GM18498 (cell line): ENCODE results near the gene ATG4A.

Experiments used
- ATAC-seq: cut with Tn5 transposase; IDR thresholded peaks from one replicate; pipeline ENCODE4 v1.9.1; 2021; ENCODE audit warnings: mild to moderate bottlenecking, moderate library complexity; ENCODE audit not compliant: unreplicated experiment

The ATG4A gene

DNA sequence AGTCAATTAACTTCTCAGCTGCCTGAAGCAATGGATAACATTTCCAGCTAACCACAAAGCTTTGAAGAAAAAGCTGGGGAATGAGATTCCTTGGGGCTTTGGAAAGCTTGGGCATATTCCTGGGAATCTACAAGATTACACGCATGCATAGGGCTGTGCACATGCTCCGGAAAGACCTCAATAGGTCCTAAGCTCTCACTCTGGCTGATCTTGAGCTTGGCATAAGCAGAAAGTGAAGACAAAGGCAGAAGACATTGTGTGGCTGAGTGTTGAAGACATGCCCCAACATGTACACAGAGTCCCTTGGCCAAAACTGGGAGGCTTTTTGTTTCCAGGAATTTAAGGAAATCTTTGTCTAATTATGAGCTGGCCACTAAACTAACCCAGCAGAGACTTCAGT lies 31.2 kb downstream of the ATG4A start:
- no peak for ATAC-seq

GRCh38 chrX:108123591-108124366 lies 32.2 kb downstream of the ATG4A start:
- no peak for ATAC-seq

- ATAC-seq: no peak
Measured at GRCh38 chrX:108126661-108127060, 35.1 kb downstream of the ATG4A start.

DNA sequence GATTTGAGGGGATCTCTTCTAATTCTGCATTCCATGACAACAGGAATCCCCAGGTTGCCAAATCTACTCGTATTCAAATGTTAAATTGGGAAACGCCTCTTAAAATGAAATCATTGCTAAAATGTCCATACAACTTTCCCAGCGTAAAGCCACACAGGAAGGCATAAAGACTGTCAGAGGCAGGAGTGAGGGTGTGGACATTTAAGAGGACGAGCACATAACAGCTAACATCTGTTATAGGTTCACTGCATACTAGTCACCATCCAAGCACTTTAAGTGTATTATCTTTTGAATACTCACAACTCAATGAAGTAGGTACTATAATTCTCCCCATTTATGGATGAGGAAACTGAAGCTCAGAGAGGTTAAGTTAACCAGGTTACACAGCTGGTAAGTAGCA lies 35.6 kb downstream of the ATG4A start:
- ATAC-seq: no peak

DNA sequence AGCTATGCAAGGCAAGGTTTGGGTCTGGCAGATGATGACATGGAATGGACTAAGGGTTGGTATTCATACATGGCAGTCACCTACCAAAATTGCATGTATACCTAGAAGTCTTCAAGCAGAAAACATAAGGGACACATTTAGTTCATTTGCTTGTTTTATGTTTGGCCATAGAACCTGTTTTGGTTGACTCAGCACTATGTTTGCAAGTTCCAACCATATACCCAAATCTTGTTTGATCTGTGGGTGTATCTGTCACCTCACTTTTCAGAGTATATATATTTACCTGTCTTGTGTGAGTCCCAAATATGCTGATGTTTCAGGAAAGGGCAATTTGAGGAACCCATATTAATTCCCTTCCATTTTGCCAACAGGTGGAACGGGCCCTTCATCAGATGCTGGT lies 39.3 kb downstream of the ATG4A start:
- no peak for ATAC-seq

DNA sequence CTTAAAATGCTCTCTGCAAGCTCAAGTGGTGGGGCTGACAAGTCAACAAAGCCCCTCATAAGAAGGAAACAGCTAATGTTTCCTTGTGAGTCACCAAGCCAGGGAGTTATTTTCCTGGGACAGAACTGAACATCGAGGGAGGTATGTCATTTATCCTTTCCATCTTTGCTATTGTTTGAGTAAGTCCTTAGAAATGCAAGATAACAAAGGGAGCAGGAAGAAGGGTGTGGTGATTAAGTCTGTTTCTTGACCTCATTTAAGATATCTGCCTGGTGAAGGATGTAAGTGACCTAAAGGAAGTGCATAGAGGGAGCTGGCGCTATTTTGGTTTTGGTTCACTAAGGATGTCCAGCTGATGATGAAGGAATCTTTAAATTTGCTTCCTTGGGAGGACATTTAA lies 39.9 kb downstream of the ATG4A start:
- no peak for ATAC-seq

DNA sequence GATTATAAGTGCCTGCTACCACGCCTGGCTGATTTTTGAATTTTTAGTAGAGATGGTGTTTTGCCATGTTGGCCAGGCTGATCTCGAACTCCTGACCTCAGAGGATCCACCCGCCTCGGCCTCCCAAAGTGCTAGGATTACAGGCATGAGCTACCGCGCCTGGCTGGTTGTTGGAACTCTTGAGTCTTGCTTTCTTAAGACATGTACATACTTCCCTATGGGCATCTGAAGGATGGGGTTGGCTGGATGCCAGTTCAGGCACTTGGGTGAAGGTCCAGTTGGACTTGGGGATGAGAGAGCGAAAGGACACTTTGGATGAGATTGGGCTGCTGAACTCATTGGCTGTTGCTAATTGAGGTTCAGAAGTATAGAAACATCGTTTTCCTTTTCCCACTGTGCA lies 40.5 kb downstream of the ATG4A start:
- ATAC-seq: no peak

DNA sequence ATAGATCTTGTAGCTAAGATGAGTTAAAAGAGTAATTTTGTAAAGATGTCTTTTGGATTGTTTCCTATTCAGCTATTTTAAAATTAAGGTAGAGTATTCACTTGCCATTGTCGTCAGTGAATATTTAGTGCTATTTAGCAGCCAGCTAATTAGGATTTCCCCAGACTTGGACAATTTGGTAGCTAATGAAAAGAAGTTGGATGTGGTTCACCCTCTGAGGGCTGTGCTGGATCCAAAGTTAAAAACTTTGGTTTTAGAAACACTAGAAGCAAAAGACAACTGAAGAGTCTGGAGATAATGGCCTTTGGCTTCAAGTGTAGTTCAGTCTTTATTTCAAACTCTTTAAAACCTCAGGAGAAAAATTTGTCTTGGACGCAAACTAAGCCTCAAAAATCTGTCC lies 41.3 kb downstream of the ATG4A start:
- no peak for ATAC-seq

DNA sequence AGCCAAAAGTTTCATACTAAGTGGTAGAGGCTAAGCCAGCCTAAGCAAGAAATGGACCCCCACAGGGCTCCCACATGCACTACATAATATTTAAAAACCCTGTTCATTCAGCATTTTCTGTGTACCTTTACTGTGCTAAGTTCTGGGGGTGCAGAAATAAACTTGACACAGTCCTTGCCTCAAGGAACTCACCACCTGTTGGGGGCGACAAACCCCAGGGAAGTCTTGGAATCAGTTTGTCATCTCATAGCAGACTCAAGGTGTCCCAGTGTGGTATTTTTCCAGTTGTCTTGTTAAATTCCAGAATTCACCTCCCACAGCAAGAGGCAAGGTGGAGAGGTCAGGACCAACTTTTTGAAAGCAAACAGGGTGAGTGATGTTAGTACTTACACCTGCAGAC lies 43.1 kb downstream of the ATG4A start:
- no peak for ATAC-seq

DNA sequence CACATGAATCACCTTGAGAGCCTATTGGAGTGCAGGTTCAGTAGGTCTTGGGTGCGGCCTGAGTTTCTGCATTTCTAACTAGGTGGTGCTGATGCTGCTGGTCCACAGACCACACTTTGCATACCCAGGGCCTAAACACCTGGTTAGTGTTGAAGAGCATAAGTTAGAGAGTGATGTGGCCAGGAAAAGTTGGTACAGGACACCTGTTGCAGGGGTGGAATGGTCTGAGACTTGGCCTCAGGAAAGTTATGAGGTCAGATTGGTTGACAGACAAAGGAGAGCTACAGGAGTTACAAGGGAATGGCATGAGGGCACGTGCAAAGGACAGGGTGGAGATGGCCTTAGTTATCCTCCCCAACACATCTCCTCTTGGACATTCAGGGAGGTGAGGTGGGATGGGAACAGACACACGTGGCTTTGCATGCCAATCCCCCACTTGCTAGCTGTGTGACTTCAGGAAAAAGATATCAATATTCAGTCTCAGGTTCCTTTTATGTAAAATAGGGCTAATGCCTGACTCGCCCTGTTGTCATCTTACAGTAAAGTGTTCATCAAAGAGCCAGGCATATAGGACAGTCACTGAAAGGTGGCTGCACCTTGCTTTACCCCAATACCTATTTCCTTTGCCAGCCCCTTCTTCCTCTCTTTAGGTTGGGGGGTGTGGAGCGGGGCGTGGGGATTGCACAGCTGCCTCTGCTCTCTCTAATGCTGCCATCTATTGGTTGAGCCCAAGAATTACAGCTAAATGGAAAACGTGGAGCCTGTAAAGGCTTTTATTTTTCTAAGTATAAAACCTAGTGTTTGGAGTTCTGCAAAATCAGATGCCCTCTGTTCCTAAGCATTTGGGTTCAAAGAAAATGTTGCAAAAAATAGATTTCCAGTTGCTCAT lies 47.5 kb downstream of the ATG4A start:
- no peak for ATAC-seq

GRCh38 chrX:108148524-108148923 lies 56.9 kb downstream of the ATG4A start:
- ATAC-seq: peak; percentile 70

GRCh38 chrX:108156082-108156481 lies 64.5 kb downstream of the ATG4A start:
- no peak for ATAC-seq

DNA sequence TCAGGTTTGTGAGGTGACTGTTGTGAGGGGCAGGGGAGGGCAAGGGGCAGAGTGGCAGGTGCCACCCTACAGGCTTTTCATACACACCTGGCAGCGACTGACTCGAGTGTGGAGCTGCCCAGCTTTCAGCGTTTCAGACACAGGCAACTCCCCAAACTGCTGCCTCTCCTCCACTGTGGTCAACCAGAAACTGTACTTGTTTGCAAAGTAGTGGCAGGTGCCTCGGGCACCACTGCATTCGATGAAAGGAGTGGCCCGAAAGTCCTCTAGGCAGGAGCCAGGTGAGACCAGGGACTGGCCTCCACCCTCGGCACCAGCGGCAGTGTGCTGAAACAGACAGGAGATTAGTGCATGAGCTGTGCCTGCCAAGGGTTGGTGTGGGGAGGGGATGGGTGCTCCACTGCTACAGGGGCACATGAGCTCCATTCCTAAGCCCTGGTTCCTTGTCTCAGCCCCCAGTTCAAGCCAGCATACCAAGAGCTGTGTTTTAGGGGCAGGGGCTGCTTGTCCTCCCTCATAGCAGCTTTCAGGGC lies 65.4 kb downstream of the ATG4A start:
- no peak for ATAC-seq

GRCh38 chrX:108157628-108158027 lies 66.0 kb downstream of the ATG4A start:
- ATAC-seq: no peak

- ATAC-seq: no peak
Measured at GRCh38 chrX:108159028-108159670, 67.6 kb downstream of the ATG4A start.

DNA sequence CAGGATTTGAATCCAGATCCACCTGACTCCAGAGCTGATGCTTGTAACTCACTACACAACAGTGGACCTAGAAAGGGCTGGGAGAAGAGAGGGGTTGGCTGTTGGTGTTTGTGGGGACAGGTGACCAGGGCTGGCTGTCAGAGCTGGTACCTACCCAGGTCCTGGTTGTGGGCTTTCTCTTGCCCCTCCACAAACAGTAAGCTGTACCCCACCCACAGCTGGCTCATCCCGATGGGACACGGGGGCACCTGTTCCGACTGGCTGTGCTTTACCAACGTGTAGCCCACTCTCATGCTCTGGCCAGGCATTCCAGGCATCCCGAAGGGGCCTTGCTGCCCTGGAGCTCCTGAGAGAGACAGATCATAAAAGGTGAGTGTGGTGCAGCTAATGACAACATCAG lies 68.7 kb downstream of the ATG4A start:
- ATAC-seq: no peak

DNA sequence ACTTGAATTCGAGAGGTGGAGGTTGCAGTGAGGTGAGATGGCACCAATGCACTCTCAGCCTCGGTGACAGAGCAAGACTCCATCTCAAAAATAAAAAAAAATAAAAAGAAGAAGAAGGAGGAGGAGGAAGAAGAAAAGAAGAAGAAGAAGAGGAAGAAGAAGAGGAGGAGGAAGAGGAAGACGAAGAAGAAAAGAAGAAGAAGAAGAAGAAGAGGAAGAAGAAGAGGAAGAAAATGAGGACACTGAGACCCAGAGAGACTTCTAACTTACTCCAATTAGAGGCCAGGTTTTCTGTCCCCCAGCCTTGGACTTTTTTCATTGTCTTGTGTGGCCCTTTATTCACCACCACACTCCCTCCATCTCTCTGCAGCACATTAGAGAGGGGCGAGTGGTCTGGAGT lies 70.7 kb downstream of the ATG4A start:
- no peak for ATAC-seq

DNA sequence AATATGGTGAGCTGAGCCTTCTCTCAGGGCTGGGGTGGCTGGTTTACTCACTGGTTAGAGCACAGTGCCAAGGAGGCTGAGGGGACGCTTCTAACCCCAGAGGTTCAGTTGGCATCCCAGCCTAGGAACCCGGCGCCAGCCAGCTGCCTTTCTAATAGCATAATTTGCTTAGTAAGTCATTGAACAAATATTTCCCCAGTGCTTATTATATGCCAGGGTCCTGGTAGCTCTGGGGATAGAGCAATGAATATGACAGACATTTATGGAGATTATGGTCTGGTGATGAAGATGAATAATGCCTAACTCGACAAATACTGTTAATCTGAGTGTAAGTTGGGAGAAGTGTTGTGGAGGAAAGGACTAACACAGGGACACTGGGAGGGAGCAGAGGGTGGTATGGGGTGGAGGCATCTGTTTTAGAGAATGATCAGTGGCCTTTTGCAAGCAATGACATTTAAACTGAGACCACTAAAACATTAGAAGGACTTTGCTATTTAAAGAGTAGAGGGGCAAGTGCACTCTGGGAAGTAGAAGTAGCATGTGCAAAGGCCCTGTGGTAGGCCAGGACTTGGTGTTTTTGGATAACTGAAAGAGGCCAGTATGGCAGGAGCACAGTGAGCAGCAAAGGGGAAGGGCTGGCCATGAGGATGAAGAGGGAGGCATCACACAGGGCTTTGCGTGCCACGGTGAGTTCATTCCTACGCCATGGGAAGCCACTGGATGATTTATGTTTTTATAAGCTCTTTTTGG lies 71.9 kb downstream of the ATG4A start:
- ATAC-seq: no peak

GRCh38 chrX:108165383-108166111 lies 74.0 kb downstream of the ATG4A start:
- no peak for ATAC-seq
